ENCODE measurements around the gene TRDN.
"Not testable (repeated sequence)": the region's sequence is repeated elsewhere in the genome, so short reads cannot be mapped to it uniquely, and the experiment has no call there.

TRDN gene

DNA sequence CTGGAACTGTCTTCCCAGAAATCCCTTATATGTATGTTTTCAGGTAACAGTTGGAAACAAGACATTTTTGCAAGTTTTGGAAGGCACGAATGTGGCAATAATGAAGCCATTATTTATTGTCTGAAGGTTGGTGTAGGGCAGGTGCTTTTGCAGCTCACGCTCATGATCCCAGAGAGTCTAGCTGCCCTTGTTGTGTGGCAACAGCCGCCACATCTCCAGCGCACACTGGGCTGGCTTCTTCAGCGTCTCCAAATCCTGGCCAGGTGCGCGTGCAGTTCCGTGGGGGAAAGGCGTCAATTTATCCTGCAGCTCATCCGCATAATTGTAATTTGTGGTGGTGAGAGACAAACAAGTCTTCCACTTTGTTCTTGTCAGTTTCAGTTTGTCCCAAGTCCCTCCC, 71.2 kb downstream of the TRDN start:
- no peak overlapping the region for H2AFZ ChIP-seq (ENCODE audit: low read length, unreplicated experiment)
- no peak overlapping the region for H3K27ac ChIP-seq (ENCODE audit: low read depth, low read length)
- H3K79me2 ChIP-seq (ENCODE audit: control insufficient read depth, insufficient read depth, low read length, unreplicated experiment): no peaks in the 10 kb centered on the region
- peaks cover 8% of the 10 kb centered on the region; the same call in 1 of the 2 replicates for H3K27me3 ChIP-seq (ENCODE audit: insufficient read depth, low read length)
- no peaks in the 10 kb centered on the region for H3K4me1 ChIP-seq (ENCODE audit: control insufficient read depth, insufficient read depth, low read length, unreplicated experiment)
- H3K36me3 ChIP-seq (ENCODE audit: insufficient read depth, low read length): no peaks in the 10 kb centered on the region
- no peak overlapping the region for H3K4me3 ChIP-seq (ENCODE audit: low read depth, low read length)

- Histone ChIP-seq H3K4me1 (ENCODE audit: control insufficient read depth, insufficient read depth, low read length, unreplicated experiment) (no peaks in the 10 kb centered on the region), H3K36me3 (ENCODE audit: insufficient read depth, low read length) (no peaks in the 10 kb centered on the region), H3K79me2 (ENCODE audit: control insufficient read depth, insufficient read depth, low read length, unreplicated experiment) (no peaks in the 10 kb centered on the region), H3K4me3 (ENCODE audit: low read depth, low read length) (no peak overlapping the region), H3K27me3 (ENCODE audit: insufficient read depth, low read length) (peaks cover 8% of the 10 kb centered on the region; the same call in 1 of the 2 replicates), H3K27ac (ENCODE audit: low read depth, low read length) (no peak overlapping the region), H2AFZ (ENCODE audit: low read length, unreplicated experiment) (no peak overlapping the region)
These were observed 72.4 kb downstream of the TRDN start for GRCh38 chr6:123564361-123564760.

DNA sequence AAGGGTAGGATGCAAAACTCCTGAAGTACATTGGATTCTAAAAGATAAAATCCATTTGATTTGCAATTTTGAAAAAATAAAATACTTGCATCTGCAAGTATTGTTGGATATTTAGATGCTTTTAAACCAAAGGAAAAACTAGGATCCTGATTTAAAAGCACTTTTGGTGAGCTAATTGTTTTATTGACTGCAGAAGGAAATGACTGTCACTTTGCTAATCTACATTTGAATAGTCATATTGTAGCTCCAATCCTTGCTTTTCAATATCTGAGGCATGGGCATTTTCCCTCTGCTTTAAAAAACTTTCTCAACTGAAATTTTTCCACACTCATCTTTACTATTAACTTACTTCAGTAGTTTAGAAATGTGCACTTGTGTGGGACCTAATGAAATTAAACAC, 74.1 kb downstream of the TRDN start:
- H3K27ac ChIP-seq (ENCODE audit: low read depth, low read length): no peak overlapping the region
- no peaks in the 10 kb centered on the region for H3K36me3 ChIP-seq (ENCODE audit: insufficient read depth, low read length)
- H3K4me1 ChIP-seq (ENCODE audit: control insufficient read depth, insufficient read depth, low read length, unreplicated experiment): no peaks in the 10 kb centered on the region
- peaks cover 8% of the 10 kb centered on the region; the same call in 1 of the 2 replicates for H3K27me3 ChIP-seq (ENCODE audit: insufficient read depth, low read length)
- H3K4me3 ChIP-seq (ENCODE audit: low read depth, low read length): no peak overlapping the region
- H2AFZ ChIP-seq (ENCODE audit: low read length, unreplicated experiment): no peak overlapping the region
- no peaks in the 10 kb centered on the region for H3K79me2 ChIP-seq (ENCODE audit: control insufficient read depth, insufficient read depth, low read length, unreplicated experiment)

GRCh38 chr6:123562264-123562663, 74.5 kb downstream of the TRDN start:
- no peaks in the 10 kb centered on the region for H3K79me2 ChIP-seq (ENCODE audit: control insufficient read depth, insufficient read depth, low read length, unreplicated experiment)
- no peaks in the 10 kb centered on the region for H3K36me3 ChIP-seq (ENCODE audit: insufficient read depth, low read length)
- H3K27ac ChIP-seq (ENCODE audit: low read depth, low read length): no peak overlapping the region
- no peak overlapping the region for H3K4me3 ChIP-seq (ENCODE audit: low read depth, low read length)
- no peak overlapping the region for H2AFZ ChIP-seq (ENCODE audit: low read length, unreplicated experiment)
- no peaks in the 10 kb centered on the region for H3K4me1 ChIP-seq (ENCODE audit: control insufficient read depth, insufficient read depth, low read length, unreplicated experiment)
- peaks cover 8% of the 10 kb centered on the region; the same call in 1 of the 2 replicates for H3K27me3 ChIP-seq (ENCODE audit: insufficient read depth, low read length)

- not testable (repeated sequence) for H3K79me2 ChIP-seq (ENCODE audit: control insufficient read depth, insufficient read depth, low read length, unreplicated experiment); H3K27ac ChIP-seq (ENCODE audit: low read depth, low read length); H3K36me3 ChIP-seq (ENCODE audit: insufficient read depth, low read length); H3K4me1 ChIP-seq (ENCODE audit: control insufficient read depth, insufficient read depth, low read length, unreplicated experiment); H3K27me3 ChIP-seq (ENCODE audit: insufficient read depth, low read length); H2AFZ ChIP-seq (ENCODE audit: low read length, unreplicated experiment); H3K4me3 ChIP-seq (ENCODE audit: low read depth, low read length)
These were observed 76.9 kb downstream of the TRDN start for GRCh38 chr6:123559816-123560215.

DNA sequence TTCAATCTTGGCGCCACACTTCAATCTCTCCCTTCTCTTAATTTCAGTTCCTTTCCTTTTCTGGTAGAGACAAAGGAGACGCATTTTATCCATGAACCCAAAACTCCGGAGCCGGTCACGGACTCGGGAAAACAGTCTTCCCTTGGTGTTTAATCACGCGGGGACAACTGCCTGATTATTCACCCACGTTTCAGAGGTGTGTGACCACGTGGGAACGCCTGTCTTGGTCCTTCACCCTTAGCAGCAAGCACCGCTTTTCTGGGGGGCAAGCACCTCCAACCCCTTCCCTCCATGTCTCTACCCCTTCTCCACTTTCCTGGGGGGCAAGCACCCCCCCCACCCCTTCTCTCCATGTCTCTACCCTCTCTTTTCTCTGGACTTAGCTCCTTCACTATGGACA, 79.3 kb downstream of the TRDN start:
- H3K4me3 ChIP-seq (ENCODE audit: low read depth, low read length); H3K4me1 ChIP-seq (ENCODE audit: control insufficient read depth, insufficient read depth, low read length, unreplicated experiment); H3K79me2 ChIP-seq (ENCODE audit: control insufficient read depth, insufficient read depth, low read length, unreplicated experiment); H3K27ac ChIP-seq (ENCODE audit: low read depth, low read length); H3K36me3 ChIP-seq (ENCODE audit: insufficient read depth, low read length); H2AFZ ChIP-seq (ENCODE audit: low read length, unreplicated experiment); H3K27me3 ChIP-seq (ENCODE audit: insufficient read depth, low read length): not testable (repeated sequence)

DNA sequence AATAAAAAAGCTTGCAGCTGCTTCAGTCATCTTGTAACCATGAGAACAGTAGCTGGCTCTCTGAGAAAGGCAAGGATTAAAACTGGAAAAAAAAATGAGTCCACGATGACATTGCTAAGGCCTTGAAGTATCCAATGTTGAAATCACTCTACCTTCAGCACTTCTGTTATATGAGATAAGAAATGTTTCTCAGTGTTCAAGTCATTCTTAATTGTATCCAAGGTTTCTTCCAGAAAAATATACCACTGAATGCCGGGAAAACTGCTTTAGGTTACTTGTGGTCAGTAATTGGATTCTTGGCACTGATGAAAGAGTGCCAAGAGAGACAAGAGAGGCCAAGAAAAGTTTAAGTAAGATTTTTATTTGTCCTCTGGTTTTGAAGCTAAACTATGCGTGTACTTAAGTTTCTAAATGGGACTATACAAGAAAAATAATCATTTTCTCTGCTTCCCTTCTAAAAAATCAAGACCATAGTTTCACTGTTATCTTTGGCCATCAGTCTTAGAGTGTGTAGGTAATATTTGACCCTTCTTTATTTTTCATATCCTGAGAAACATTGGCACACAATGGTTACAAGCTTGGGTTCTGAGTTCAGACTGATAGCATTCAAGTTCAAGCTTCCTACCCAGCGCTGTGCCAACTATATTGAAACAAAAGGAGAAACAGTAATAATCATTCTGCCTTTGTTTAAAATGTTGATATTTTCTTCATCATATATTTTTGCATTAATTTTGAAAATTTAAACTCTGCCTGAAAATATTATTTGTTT, 84.6 kb downstream of the TRDN start:
- no peak overlapping the region for H3K4me3 ChIP-seq (ENCODE audit: low read depth, low read length)
- no peaks in the 10 kb centered on the region for H3K4me1 ChIP-seq (ENCODE audit: control insufficient read depth, insufficient read depth, low read length, unreplicated experiment)
- H3K36me3 ChIP-seq (ENCODE audit: insufficient read depth, low read length): no peaks in the 10 kb centered on the region
- no peak overlapping the region for H2AFZ ChIP-seq (ENCODE audit: low read length, unreplicated experiment)
- no peak overlapping the region for H3K27ac ChIP-seq (ENCODE audit: low read depth, low read length)
- no peaks in the 10 kb centered on the region for H3K79me2 ChIP-seq (ENCODE audit: control insufficient read depth, insufficient read depth, low read length, unreplicated experiment)
- no peaks in the 10 kb centered on the region for H3K27me3 ChIP-seq (ENCODE audit: insufficient read depth, low read length)

GRCh38 chr6:123550052-123550617, 86.6 kb downstream of the TRDN start:
- H3K27ac ChIP-seq (ENCODE audit: low read depth, low read length): no peak overlapping the region
- no peaks in the 10 kb centered on the region for H3K36me3 ChIP-seq (ENCODE audit: insufficient read depth, low read length)
- H3K4me3 ChIP-seq (ENCODE audit: low read depth, low read length): no peak overlapping the region
- no peaks in the 10 kb centered on the region for H3K4me1 ChIP-seq (ENCODE audit: control insufficient read depth, insufficient read depth, low read length, unreplicated experiment)
- H3K79me2 ChIP-seq (ENCODE audit: control insufficient read depth, insufficient read depth, low read length, unreplicated experiment): no peaks in the 10 kb centered on the region
- H2AFZ ChIP-seq (ENCODE audit: low read length, unreplicated experiment): no peak overlapping the region
- H3K27me3 ChIP-seq (ENCODE audit: insufficient read depth, low read length): no peaks in the 10 kb centered on the region

- no peaks in the 10 kb centered on the region for H3K79me2 ChIP-seq (ENCODE audit: control insufficient read depth, insufficient read depth, low read length, unreplicated experiment)
- no peak overlapping the region for H2AFZ ChIP-seq (ENCODE audit: low read length, unreplicated experiment)
- H3K36me3 ChIP-seq (ENCODE audit: insufficient read depth, low read length): no peaks in the 10 kb centered on the region
These were observed 87.3 kb downstream of the TRDN start for GRCh38 chr6:123549476-123549875.

DNA sequence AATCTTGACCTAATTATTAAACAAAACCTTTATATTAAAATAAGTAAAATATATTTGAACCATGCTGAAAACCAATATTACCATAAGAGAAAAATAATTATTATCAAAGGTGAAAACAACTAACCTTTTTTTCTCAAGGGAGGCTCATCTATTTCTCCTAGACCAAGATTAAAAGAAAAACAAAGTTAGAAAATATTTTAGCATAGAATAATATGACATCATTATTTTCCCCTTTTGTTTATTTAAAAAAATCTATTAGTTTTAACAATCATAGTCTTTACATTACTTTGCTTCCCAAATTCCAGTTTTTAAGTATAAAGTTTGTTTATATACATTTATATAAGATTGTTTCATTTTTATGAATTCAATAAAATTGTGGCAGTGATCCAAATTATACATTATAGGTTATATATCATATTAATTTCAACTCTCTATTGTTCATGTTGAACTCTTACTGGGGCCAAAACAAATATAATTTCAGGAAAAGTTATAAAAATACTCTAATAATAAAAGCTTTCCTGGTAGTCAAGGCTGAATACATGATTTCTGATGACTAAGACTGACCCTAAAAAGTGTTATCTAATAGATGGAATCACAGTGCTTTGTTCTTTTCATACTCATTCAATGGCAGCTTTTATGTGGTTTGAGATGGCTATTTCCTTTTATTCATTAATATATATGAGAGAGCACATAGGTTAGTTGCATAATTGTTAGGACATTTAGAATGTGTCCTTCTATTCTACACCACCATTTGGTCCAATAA, 89.4 kb downstream of the TRDN start:
- Histone ChIP-seq H2AFZ (ENCODE audit: low read length, unreplicated experiment) (no peak overlapping the region), H3K36me3 (ENCODE audit: insufficient read depth, low read length) (no peaks in the 10 kb centered on the region), H3K27ac (ENCODE audit: low read depth, low read length) (no peak overlapping the region), H3K79me2 (ENCODE audit: control insufficient read depth, insufficient read depth, low read length, unreplicated experiment) (no peaks in the 10 kb centered on the region), H3K4me3 (ENCODE audit: low read depth, low read length) (no peak overlapping the region), H3K27me3 (ENCODE audit: insufficient read depth, low read length) (no peaks in the 10 kb centered on the region), H3K4me1 (ENCODE audit: control insufficient read depth, insufficient read depth, low read length, unreplicated experiment) (no peaks in the 10 kb centered on the region)

More at GRCh38 chr6:123549476-123549875, 87.3 kb downstream of the TRDN start:
- no peak overlapping the region for H3K27ac ChIP-seq (ENCODE audit: low read depth, low read length)
- no peaks in the 10 kb centered on the region for H3K27me3 ChIP-seq (ENCODE audit: insufficient read depth, low read length)
- no peaks in the 10 kb centered on the region for H3K4me1 ChIP-seq (ENCODE audit: control insufficient read depth, insufficient read depth, low read length, unreplicated experiment)
- H3K4me3 ChIP-seq (ENCODE audit: low read depth, low read length): no peak overlapping the region

All from ACC112 (cell line).